Measurements from ENCODE around the gene LRRC8D. TPM values are rescaled to one million over a fixed set of nuclear protein-coding genes. Genes with fewer than 3 reads are reported as not detected.

Gene LRRC8D
- total RNA-seq, 1 experiment from 2014 or later = 15.0 TPM

GRCh38 chr1:89957107-89957506 lies 136.3 kb downstream of the LRRC8D start:
- intact Hi-C loops (cut with micrococcal nuclease) = no loop called here
- no peaks in the 10 kb centered on the region for H4K20me1 ChIP-seq (ENCODE audit: insufficient read depth)
- no peaks in the 10 kb centered on the region for H3K27me3 ChIP-seq (ENCODE audit: insufficient read depth, low read length)
- H3K9me2 ChIP-seq (ENCODE audit: insufficient read depth) = no peaks in the 10 kb centered on the region
- no peak for TF ChIP-seq JUND (IDR thresholded peaks at IDR 0.05)
- no peak for TF ChIP-seq CBX3 (IDR thresholded peaks at IDR 0.05; ENCODE audit: low read depth)
- TF ChIP-seq, protein P1, sequence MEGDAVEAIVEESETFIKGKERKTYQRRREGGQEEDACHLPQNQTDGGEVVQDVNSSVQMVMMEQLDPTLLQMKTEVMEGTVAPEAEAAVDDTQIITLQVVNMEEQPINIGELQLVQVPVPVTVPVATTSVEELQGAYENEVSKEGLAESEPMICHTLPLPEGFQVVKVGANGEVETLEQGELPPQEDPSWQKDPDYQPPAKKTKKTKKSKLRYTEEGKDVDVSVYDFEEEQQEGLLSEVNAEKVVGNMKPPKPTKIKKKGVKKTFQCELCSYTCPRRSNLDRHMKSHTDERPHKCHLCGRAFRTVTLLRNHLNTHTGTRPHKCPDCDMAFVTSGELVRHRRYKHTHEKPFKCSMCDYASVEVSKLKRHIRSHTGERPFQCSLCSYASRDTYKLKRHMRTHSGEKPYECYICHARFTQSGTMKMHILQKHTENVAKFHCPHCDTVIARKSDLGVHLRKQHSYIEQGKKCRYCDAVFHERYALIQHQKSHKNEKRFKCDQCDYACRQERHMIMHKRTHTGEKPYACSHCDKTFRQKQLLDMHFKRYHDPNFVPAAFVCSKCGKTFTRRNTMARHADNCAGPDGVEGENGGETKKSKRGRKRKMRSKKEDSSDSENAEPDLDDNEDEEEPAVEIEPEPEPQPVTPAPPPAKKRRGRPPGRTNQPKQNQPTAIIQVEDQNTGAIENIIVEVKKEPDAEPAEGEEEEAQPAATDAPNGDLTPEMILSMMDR (IDR thresholded peaks at IDR 0.05 in 2 of 3, conservative IDR thresholded peaks at IDR 0.05 in 1 of 3; ENCODE audit: borderline replicate concordance in 1 of 3, insufficient read depth in 1 of 3, low read depth in 2 of 3, low read length in 2 of 3) = no peak
- no peak for TF ChIP-seq CEBPB (IDR thresholded peaks at IDR 0.05; ENCODE audit: low read depth)
- no peak for TF ChIP-seq EZH2 (IDR thresholded peaks at IDR 0.05)
- TF ChIP-seq EZH2phosphoT487 (IDR thresholded peaks at IDR 0.05; ENCODE audit: borderline replicate concordance) = no peak
- TF ChIP-seq MAX (IDR thresholded peaks at IDR 0.05) = no peak
- no peak for TF ChIP-seq POLR2A (IDR thresholded peaks at IDR 0.05; ENCODE audit: borderline replicate concordance, extremely low read depth, insufficient read depth, insufficient read length)
- no peak for TF ChIP-seq SP1 (IDR thresholded peaks at IDR 0.05; ENCODE audit: low read depth)
- no peak for TF ChIP-seq ATF3 (IDR thresholded peaks at IDR 0.05)
- no peak for TF ChIP-seq ZBTB33 (IDR thresholded peaks at IDR 0.05; ENCODE audit: extremely low read depth, insufficient replicate concordance, low read length)
- no peak for TF ChIP-seq ZNF274 (IDR thresholded peaks at IDR 0.05; ENCODE audit: low read depth, low read length)
- TF ChIP-seq POLR2AphosphoS5 (IDR thresholded peaks at IDR 0.05; ENCODE audit: low read depth, low read length) = no peak
- TF ChIP-seq FOSL1 (IDR thresholded peaks at IDR 0.05; ENCODE audit: low read depth) = no peak
- H3K4me3 ChIP-seq (replicated peaks in 1 of 2; ENCODE audit: low read depth in 1 of 2, low read length in 2 of 2) = no peak overlapping the region
- ChIA-PET RAD21 (ENCODE audit: low non-redundant PET in 1 of 2, low total read pairs in 2 of 2, uncharacterized antibody in 2 of 2, unreplicated experiment in 2 of 2) (no interaction called here), POLR2A (no interaction called here), CTCF (no interaction called here)
- DNase-seq (ENCODE audit: low read depth, low spot score) = no peak
- no peak overlapping the region for H3K27ac ChIP-seq (ENCODE audit: low read depth, low read length)
- H3K4me1 ChIP-seq (ENCODE audit: control insufficient read depth in 1 of 2, insufficient read depth in 2 of 2, low read length in 2 of 2) = peaks cover 7 to 21% of the 10 kb centered on the region in 2 experiments
- ATAC-seq = no peak
- H3K9ac ChIP-seq (ENCODE audit: low read length) = no peak overlapping the region
- no peak overlapping the region for H2AFZ ChIP-seq (ENCODE audit: low read depth, low read length, poor library complexity, severe bottlenecking)
- BruUV-seq (replicated peaks) = no TSS peak
- no peak overlapping the region for H3K4me2 ChIP-seq (ENCODE audit: low read length)
- H3K36me3 ChIP-seq (ENCODE audit: control insufficient read depth in 1 of 2, insufficient read depth in 2 of 2, low read length in 2 of 2) = no peaks in the 10 kb centered on the region
- H3K9me3 ChIP-seq (ENCODE audit: control insufficient read depth in 1 of 2, insufficient read depth in 1 of 2, low read depth in 1 of 2, low read length in 2 of 2) = 0 out of 4 replicates have a peak, but pooled peaks cover 0 to 2% of the 10 kb centered on the region in 2 experiments
- no peaks in the 10 kb centered on the region for H3K79me2 ChIP-seq (ENCODE audit: insufficient read depth, low read length)

Data from HCT116 (cell line).